D341Med (cell line): ENCODE data around the gene CARD19.

ENCODE experiments used
- DNase-seq: peaks from one replicate; pipeline ENCODE4 v3.0.0; 2012; ENCODE audit warnings: low spot score

Gene CARD19

GRCh38 chr9:93161786-93162562, 66.0 kb downstream of the CARD19 start:
- DNase-seq = no peak
